GM21528 (cell line): ENCODE data around the gene ACCS.

Experiments used
- ATAC-seq: cut with Tn5 transposase; IDR thresholded peaks from one replicate; pipeline ENCODE4 v1.9.1; 2021; ENCODE audit warnings: mild to moderate bottlenecking, moderate library complexity; ENCODE audit not compliant: unreplicated experiment, low FRiP score

The ACCS gene

GRCh38 chr11:44083906-44084305 is 17.8 kb downstream of the ACCS start:
- no peak for ATAC-seq

- ATAC-seq, result no peak
Measured at GRCh38 chr11:44085330-44085729, 19.3 kb downstream of the ACCS start.

GRCh38 chr11:44088377-44088776 is 22.3 kb downstream of the ACCS start:
- no peak for ATAC-seq

GRCh38 chr11:44088871-44089270 is 22.8 kb downstream of the ACCS start:
- ATAC-seq, result no peak

- no peak for ATAC-seq
Measured at GRCh38 chr11:44090539-44090938, 24.5 kb downstream of the ACCS start.

- ATAC-seq, result no peak
Measured at GRCh38 chr11:44094260-44094868, 28.3 kb downstream of the ACCS start.

- ATAC-seq, result peak; percentile 89
Measured at GRCh38 chr11:44095506-44096359, 29.7 kb downstream of the ACCS start, which contains the start of gene EXT2. Gene EXT2 (plus strand): TSS chr11:44095678. CDS start chr11:44107713, 12,035 bp downstream.

- peak; percentile 7 for ATAC-seq
Measured at GRCh38 chr11:44096360-44097185, 30.5 kb downstream of the ACCS start.

- no peak for ATAC-seq
Measured at GRCh38 chr11:44097821-44098220, 31.8 kb downstream of the ACCS start.

GRCh38 chr11:44101098-44101497 is 35.0 kb downstream of the ACCS start:
- no peak for ATAC-seq

- no peak for ATAC-seq
Measured at GRCh38 chr11:44104481-44105294, 38.6 kb downstream of the ACCS start.

- no peak for ATAC-seq
Measured at GRCh38 chr11:44108260-44108659, 42.2 kb downstream of the ACCS start.

GRCh38 chr11:44110231-44110679 is 44.2 kb downstream of the ACCS start:
- peak; percentile 98 for ATAC-seq

GRCh38 chr11:44112091-44112821 is 46.2 kb downstream of the ACCS start:
- no peak for ATAC-seq

- no peak for ATAC-seq
Measured at GRCh38 chr11:44113018-44113417, 46.9 kb downstream of the ACCS start.

GRCh38 chr11:44113572-44113971 is 47.5 kb downstream of the ACCS start:
- no peak for ATAC-seq

GRCh38 chr11:44116234-44116830 is 50.3 kb downstream of the ACCS start:
- no peak for ATAC-seq

GRCh38 chr11:44120169-44120568 is 54.1 kb downstream of the ACCS start:
- ATAC-seq, result no peak

- no peak for ATAC-seq
Measured at GRCh38 chr11:44125598-44125997, 59.5 kb downstream of the ACCS start.
